ENCODE measurements around the gene PPM1G.

PPM1G gene, protein sequence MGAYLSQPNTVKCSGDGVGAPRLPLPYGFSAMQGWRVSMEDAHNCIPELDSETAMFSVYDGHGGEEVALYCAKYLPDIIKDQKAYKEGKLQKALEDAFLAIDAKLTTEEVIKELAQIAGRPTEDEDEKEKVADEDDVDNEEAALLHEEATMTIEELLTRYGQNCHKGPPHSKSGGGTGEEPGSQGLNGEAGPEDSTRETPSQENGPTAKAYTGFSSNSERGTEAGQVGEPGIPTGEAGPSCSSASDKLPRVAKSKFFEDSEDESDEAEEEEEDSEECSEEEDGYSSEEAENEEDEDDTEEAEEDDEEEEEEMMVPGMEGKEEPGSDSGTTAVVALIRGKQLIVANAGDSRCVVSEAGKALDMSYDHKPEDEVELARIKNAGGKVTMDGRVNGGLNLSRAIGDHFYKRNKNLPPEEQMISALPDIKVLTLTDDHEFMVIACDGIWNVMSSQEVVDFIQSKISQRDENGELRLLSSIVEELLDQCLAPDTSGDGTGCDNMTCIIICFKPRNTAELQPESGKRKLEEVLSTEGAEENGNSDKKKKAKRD

DNA sequence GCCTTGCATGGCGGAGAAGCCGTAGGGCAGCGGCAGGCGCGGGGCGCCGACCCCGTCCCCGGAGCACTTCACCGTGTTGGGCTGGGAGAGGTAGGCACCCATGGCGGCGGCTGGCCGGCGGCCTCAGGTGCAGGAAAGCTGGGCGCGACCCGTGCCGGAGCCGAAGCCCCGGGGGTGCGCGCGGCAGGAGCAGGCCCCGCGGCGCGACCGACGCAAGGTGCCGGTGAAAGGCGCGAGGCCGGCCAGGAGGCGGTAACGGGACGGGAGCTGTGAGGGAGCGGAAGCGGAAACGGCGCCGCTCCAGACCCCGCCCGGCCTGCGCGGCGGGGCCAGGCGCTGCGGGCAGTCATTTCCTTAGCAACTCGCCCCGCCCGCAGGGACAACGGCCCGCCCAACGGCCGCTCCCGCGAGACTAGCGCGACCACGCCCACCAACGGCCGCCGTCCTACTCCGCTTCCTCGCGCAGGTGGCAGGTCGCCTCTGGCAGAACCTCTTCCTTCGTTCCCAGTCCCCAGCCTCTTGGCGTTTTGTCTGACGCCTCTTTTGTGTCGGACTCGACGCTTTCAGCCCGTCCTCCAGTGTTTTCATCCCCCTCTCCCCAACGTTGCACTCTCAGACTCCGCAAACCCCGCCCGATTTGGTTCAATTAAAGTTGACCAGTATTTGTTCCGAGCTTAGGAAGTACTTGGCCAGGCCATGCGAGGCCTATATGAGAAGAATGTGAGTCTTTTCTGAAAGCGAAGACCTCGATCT lies at the start of gene PPM1G:
Gene PPM1G, minus strand, starts transcription at position 271 of the 753 bp plus-strand sequence. Its CDS starts 169 bp downstream, at position 102.
- TF ChIP-seq GATA2 (IDR thresholded peaks at IDR 0.05; ENCODE audit: low read depth, low read length): no peak

DNA sequence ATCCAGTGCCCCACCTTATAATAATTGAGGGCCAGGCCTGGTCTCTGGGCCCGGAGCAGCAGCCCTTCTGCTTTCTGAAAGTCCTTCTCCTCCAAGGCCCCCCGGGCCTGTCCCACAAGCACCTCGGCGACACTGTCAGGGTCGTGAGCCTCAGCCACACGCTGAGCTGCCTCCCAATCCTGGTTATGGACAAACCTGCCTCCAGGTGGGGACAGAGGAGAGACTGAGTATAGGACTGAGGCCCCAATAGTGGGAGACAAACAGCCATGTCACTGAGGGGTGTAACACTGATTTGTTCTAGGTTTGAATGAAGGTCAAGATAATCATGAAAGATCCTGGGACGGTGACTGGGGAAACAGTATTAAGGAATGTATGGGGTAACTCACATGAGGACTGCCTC lies 44.6 kb upstream of the PPM1G start:
- TF ChIP-seq GATA3 (IDR thresholded peaks at IDR 0.05; ENCODE audit: low read depth, low read length) (no peak), GATA2 (IDR thresholded peaks at IDR 0.05; ENCODE audit: low read depth, low read length) (no peak)

DNA sequence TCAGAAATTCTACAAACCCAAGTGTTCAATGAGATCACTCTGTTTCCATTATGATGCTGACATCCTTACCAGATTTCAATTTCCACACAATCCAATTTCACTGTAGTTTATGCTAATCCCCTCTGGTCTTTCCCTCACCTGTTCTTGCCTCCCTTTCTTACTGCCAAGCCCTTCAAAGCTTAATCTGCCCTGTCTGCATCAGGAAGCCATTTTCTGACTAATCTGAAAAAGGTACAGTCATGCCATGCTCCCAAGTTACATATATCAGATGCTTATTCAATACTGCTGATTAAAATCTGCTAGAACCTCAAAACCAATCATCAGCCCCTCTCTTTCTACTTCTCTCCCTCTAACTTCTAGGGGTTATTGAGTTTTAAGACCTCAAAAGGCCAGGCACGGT lies 41.7 kb upstream of the PPM1G start:
- TF ChIP-seq GATA3 (IDR thresholded peaks at IDR 0.05; ENCODE audit: low read depth, low read length): no peak
- no peak for TF ChIP-seq GATA2 (IDR thresholded peaks at IDR 0.05; ENCODE audit: low read depth, low read length)

DNA sequence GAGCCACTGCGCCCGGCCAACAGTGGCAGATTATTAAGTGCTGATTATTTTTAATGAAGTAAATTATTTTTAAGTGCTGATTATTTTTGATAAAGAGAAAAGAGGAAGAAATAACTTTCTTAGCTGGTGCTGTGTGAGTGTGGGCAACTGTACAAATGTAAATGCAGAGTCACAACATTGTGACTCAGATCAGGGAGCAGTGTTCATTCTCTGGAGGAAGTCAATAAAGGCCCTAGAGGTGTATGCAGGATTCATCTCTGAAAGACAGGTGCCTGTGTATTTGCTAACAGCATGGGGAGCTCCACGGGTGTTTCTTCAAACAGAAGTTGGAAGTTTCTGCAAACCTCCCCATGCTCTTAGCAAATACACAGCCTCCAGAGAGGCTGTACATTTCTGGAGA lies 39.0 kb upstream of the PPM1G start:
- TF ChIP-seq GATA2 (IDR thresholded peaks at IDR 0.05; ENCODE audit: low read depth, low read length) (no peak), GATA3 (IDR thresholded peaks at IDR 0.05; ENCODE audit: low read depth, low read length) (no peak)

DNA sequence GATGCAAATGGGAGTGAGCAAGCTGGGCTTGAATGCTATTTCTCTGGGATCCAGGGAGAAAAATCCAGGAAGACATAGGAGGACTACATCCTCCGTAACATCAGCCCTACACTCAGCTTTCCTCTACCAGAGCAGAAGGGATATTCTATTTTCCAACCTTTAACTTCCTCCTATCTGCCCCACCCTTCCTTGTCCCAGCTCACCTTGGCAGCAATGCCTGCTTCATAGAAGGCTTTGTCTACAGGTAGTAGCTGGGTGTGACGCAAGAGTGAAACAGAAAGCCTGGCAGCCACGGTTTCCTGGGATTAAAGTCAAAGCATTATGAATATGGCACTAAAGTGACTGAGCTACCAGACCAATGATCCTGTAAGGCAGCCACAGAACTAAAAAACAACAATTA lies 36.7 kb upstream of the PPM1G start:
- no peak for TF ChIP-seq GATA3 (IDR thresholded peaks at IDR 0.05; ENCODE audit: low read depth, low read length)
- no peak for TF ChIP-seq GATA2 (IDR thresholded peaks at IDR 0.05; ENCODE audit: low read depth, low read length)

DNA sequence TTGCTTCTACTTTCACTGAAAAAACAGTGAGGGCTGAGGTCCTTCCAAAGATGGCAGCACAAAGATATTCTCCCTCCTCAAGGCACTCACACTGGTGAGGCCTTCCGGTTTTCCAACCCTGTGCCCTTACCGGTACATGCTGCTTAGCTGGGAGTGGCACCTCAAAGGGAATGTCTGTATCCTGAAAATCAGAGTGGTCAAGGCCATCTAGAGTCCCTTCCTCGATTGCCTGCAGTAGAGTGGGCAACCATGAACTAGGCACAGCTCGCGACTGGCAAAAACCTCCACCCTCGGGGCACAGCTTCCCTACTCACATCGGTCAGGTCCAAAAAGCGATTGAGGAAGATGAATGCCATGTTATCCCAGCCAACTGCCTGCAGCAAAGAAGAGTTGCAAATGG lies 36.2 kb upstream of the PPM1G start:
- TF ChIP-seq GATA2 (IDR thresholded peaks at IDR 0.05; ENCODE audit: low read depth, low read length) (no peak), GATA3 (IDR thresholded peaks at IDR 0.05; ENCODE audit: low read depth, low read length) (no peak)

DNA sequence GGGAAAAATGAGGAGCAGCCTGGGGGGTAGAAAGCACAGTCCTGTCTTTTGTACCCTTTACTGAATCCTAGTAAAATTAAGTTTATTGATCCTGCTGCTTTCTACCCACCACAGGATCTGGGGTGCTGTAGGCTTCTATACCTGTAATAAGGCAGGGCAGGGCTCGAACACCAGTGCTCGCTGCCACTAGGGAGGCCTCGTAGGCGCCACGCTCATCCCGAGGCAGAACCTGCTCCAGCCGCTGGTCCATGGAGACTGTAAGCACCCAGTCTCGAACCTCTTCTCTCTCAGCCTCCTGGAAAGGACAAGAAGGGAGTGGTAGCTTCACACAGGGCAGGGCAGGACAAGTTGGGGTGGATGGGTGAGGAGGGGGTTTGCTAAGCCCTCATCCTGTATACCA lies 35.8 kb upstream of the PPM1G start:
- no peak for TF ChIP-seq GATA2 (IDR thresholded peaks at IDR 0.05; ENCODE audit: low read depth, low read length)
- TF ChIP-seq GATA3 (IDR thresholded peaks at IDR 0.05; ENCODE audit: low read depth, low read length): no peak

DNA sequence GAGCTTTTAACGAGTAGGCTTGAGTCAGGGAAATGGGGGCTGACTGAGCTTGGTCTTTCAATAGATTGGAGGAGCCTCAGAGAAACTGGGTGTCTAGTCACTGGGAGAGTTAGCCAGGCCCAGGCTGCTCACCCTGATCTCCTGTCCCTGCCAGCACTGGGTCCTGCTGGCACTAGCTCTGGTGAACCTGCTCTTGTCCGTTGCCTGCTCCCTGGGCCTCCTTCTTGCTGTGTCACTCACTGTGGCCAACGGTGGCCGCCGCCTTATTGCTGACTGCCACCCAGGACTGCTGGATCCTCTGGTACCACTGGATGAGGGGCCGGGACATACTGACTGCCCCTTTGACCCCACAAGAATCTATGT lies 33.5 kb upstream of the PPM1G start:
- TF ChIP-seq GATA3 (IDR thresholded peaks at IDR 0.05; ENCODE audit: low read depth, low read length): no peak
- no peak for TF ChIP-seq GATA2 (IDR thresholded peaks at IDR 0.05; ENCODE audit: low read depth, low read length)

DNA sequence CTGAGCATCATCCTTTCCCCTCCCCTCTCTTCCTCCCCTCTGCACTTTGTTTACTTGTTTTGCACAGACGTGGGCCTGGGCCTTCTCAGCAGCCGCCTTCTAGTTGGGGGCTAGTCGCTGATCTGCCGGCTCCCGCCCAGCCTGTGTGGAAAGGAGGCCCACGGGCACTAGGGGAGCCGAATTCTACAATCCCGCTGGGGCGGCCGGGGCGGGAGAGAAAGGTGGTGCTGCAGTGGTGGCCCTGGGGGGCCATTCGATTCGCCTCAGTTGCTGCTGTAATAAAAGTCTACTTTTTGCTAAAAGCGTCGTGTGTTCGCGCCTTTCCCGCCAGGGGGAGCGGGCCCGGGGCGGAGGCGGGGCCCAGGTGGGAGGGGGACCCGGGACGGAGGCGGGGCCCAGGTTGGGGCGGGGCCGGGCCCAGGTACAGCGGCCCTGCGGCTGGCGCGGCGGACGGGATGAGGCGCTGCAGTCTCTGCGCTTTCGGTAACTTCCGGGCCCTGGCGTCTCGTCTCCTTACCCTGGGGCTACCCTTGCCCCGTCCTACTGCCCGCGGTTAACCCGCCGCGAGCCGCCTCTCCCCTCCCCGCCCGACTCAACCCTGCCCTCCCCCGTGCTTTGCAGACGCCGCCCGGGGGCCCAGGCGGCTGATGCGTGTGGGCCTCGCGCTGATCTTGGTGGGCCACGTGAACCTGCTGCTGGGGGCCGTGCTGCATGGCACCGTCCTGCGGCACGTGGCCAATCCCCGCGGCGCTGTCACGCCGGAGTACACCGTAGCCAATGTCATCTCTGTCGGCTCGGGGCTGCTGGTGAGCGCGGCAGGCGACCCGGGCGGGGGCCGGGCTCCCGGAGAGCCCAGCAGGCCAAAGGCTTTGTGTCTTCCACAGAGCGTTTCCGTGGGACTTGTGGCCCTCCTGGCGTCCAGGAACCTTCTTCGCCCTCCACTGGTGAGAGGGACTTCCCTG lies 32.8 kb upstream of the PPM1G start, which contains the start of gene KRTCAP3:
Gene KRTCAP3, plus strand, starts transcription at position 424 of the 962 bp plus-strand sequence. Its CDS starts 32 bp downstream, at position 456.
- no peak for TF ChIP-seq GATA2 (IDR thresholded peaks at IDR 0.05; ENCODE audit: low read depth, low read length)
- no peak for TF ChIP-seq GATA3 (IDR thresholded peaks at IDR 0.05; ENCODE audit: low read depth, low read length)

DNA sequence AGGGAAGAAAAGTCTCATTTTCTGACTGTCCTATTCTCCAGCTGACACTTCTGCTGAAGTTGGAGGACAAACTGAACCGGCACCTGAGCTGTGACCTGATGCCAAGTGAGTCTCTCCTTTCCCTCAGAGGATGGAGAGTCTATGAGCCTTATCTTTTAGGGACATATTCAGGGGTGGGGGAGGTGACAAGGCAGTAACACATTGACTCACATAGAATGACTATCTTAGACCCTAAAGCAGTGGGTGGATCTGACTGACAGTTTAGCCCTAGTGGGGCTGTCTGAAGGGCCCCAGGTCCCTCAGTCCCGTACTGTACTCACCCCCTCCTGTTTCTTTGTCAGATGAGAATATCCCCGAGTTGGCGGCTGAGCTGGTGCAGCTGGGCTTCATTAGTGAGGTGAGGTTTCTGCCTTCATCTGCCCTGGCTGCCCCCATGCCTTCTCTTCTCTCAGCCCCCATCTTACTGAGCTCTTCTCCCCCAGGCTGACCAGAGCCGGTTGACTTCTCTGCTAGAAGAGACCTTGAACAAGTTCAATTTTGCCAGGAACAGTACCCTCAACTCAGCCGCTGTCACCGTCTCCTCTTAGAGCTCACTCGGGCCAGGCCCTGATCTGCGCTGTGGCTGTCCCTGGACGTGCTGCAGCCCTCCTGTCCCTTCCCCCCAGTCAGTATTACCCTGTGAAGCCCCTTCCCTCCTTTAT lies 32.0 kb upstream of the PPM1G start:
- TF ChIP-seq GATA2 (IDR thresholded peaks at IDR 0.05; ENCODE audit: low read depth, low read length): no peak
- TF ChIP-seq GATA3 (IDR thresholded peaks at IDR 0.05; ENCODE audit: low read depth, low read length): no peak

DNA sequence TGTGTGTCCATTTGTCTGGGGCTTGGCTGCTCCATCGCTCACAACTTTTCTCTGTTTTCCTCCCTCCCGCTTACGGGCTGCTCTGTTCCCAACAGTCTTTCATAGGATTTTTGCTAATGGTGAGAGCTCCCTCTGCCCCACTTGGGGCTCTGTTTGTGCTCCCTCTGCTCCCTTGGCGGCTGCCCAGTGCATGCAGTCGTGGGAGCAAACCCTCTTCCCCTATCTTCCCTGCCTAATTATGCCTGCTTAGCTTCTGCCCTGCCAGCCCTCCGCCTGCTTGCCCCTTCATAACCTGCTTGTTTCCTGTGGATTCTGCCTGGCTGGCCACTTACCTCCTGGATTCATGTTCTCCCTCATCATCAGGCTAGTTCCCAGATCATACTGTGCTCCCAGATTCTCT lies 26.2 kb upstream of the PPM1G start:
- TF ChIP-seq GATA3 (IDR thresholded peaks at IDR 0.05; ENCODE audit: low read depth, low read length) (no peak), GATA2 (IDR thresholded peaks at IDR 0.05; ENCODE audit: low read depth, low read length) (no peak)

DNA sequence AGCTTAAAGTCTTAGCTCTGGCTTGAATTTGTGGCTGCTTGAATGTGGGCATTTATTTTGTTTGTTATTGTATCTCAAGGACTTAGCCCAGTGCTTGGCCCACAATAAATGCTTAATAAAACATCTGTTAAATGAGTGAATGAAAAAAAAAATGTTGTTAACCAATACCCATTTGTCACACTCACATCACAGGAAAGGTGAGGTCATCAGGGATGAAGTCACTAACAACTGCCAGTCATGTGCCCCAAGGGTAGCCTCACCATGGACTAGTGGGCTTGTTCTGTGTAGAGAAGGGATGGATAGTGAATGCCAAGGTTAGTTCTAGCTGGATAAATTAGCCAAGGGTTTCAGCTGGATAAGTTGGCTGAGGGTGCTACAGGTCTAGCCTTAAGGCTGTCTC lies 22.0 kb upstream of the PPM1G start:
- TF ChIP-seq GATA3 (IDR thresholded peaks at IDR 0.05; ENCODE audit: low read depth, low read length) (no peak), GATA2 (IDR thresholded peaks at IDR 0.05; ENCODE audit: low read depth, low read length) (no peak)

DNA sequence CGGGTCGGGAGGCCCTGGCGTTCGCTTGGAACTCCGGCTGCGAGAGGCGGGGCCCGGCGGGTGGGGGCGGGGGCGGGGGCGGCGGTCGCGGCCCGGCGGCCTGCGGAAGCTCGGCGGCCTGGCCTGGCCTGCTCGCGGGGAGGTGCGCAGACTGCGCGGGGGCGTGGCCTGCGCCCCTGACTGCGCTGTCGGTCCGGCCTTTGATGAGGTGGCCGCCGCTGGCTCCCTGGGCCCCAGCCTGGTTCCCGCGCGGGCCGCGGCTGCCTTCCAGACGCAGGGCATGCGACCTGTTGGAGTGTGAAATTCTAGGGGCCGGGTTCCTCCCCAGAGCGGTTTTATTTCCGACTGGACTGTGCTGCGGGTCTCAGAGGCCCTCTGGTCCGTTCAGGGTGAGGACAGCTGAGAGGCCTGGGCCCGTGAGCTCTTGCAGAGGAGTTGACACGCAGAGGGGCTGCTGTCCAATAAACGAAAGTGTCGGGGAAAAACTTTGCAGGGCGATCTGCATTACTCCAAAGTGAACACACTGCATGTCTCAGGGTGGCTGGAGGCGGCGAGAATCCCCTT lies 19.7 kb upstream of the PPM1G start:
- TF ChIP-seq GATA2 (IDR thresholded peaks at IDR 0.05; ENCODE audit: low read depth, low read length) (no peak), GATA3 (IDR thresholded peaks at IDR 0.05; ENCODE audit: low read depth, low read length) (no peak)

All from SH-SY5Y (cell line).